Activated CD8-positive, alpha-beta memory T cell treated with anti-CD3 and anti-CD28 coated beads for 1 hour (primary cell): ENCODE results near the gene TBCC.
"Not testable (repeated sequence)": the region's sequence is repeated elsewhere in the genome, so short reads cannot be mapped to it uniquely, and the experiment has no call there.

ENCODE experiments used
- DNase-seq, 2 donors: peaks; one replicate each; pipeline ENCODE4 v3.0.0-alpha.2; 2020; ENCODE audit warnings: low read depth in 1 of 2; ENCODE audit errors: extremely low read depth in 1 of 2

TBCC gene

DNA sequence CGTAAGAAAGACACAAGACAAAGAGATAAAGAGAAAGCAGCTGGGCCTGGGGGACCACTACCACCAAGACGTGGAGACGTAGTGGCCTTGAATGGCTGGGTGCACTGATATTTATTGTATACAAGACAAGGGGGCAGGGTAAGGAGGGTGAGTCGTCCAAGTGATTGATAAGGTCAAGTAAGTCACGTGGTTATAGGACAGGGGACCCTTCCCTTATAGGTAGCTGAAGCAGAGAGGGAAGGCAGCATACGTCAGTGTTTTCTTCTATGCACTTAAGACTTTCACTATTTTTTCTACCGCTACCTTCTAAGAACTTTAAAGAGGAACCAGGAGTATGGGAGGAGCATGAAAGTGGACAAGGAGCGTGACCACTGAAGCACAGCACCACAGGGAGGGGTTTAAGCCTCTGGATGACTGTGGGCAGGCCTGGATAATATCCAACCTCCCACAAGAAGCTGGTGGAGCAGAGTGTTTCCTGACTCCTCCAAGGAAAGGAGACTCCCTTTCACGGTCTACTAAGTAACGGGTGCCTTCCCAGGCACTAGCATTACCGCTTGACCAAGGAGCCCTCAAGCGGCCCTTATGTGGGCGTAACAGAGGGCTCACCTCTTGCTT is 11.9 kb downstream of the TBCC start:
- DNase-seq: not testable (repeated sequence)

DNA sequence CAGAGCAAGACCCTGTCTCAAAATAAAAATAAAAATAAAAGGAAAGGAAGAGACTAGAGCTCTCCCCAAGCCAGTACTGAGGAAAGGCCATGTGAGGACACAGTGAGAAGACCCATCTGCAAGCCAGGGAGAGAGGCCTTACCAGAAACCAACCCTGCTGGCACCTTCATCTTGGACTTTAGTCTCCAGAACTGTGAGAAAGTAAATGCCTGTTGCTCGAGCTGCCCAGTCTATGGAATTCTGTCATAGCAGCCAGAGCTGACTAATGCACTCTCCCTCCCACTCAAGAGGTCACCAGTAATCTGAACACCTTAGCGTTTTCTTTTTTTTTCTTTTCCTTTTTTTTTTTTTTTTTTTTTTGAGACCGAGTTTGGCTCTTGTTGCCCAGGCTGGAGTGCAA is 16.2 kb downstream of the TBCC start:
- DNase-seq: no peak

DNA sequence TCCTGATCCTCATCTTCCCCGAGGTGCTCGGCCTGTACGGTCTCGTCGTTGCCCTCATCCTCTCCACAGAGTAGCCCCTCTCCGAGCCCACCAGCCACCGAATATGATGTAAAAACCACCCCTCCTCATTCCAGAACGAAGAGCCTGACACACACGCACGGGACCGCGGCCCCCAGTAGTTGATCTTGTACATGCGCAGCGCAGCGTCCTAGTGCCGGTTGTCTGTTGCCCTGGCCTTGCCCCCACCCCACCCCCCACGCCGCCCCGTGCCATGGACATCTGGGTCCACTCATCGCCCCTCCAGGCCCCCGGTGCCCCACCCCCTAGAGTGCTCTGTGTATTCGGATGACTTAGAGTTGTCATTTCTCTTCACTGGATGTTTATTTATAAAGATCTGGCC is 18.3 kb downstream of the TBCC start:
- no peak for DNase-seq

DNA sequence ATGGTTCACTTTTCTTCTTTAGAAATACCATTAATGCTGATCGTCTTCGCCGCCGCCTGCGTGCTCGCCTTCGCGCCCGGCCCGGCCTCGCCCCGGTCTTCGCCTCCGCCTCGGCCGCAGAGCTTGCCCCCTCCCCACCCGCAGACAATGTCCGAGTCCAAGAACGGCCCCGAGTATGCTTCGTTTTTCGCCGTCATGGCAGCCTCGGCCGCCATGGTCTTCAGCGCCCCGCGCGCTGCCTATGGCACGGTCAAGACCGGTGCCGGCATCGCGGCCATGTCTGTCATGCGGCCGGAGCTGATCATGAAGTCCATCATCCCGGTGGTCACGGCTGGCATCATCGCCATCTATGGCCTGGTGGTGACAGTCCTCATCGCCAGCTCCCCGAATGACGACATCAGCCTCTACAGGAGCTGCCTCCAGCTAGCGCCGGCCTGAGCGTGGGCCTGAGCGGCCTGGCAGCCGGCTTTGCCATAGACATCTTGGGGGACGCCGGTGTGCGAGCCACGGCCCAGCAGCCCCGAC is 18.8 kb downstream of the TBCC start:
- no peak for DNase-seq

DNA sequence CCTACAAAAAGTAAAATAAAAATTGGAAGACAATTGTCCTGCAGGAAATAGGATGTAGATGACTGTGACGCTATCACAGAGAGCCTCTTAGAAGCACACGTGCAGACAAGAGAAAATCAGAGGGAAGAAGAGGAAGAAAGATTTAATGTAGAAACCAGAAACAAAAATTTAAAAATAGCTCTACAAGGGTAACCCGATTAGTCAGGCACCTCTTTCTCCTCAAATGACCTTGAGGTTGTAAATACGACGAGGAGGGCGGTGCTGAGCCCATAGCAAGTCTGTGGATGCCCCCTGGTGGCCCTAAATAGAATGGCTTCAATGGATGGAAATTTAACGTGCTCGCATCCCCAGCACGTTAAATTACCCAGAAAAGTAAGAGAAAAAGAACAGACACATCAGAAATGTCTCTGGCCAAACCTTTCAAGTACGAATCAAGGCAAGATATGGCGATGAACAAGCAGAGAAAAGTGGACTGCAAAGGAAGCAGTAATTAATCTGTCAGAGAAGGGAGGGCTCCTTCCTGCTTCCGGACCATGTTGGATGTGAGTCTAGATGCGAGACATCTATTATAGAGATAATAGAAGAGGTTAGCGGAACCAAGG is 19.3 kb downstream of the TBCC start:
- DNase-seq: peak; percentile 44 to 51

DNA sequence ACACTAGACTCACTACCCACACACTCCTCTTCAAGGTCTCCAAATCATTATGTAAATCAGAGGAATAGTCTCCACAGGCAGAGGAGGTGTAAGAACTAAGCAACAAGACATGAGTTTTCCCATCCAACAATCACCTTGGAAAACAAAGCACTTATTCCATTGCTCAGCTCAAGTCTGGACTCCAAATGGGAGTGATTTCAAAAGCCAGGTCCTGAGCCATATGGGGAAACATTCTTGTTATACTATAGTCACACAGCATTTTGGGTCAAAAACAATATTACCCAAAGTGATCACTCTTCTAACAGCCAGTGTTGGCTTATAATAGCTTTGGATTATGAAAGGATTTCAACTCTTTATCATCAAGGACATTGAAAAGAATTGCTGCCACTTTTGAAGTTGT is 19.9 kb downstream of the TBCC start:
- DNase-seq: no peak

DNA sequence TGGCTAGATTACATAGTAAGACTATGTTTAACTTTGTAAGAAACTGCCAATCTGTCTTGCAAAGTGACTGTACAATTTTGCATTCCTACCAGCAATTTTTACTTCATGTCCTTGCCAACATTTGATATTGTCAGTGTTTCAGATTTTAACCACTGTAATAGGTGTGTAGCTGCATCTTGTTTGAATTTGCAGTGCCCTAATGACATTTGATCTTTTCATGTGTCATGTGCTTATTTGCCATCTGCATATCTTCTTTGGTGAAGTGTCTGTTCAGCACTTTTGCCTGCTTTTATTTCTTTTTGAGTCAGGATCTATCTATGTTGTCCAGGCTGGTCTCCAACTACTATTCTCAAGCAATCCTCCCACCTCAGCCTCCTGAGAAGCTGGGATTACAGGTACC is 21.1 kb downstream of the TBCC start:
- no peak for DNase-seq

DNA sequence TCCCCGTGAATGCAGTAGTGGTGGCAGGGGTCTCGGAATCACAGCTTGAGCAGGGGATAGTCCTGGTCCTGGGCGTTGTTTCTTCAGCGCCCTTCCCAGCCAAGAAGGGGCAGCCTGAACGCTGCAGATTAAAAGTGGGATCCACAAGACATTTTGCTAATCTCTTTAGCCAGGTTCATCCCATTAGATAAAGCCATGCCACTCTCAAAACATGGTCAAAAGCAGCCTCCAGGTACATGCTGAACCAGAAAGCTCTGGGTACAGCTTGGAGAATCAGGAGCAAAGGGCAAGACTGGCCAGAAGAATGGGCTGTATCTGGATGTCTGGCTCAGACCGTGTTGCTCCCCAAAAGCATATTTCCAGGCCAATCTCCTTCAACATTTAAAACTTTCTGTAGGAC is 23.4 kb downstream of the TBCC start, which contains the start of gene PRPH2:
Gene PRPH2 (minus strand): TSS at position 101 of the 400 bp plus-strand sequence. CDS start 263 bp downstream, outside the sequence.
- no peak for DNase-seq

DNA sequence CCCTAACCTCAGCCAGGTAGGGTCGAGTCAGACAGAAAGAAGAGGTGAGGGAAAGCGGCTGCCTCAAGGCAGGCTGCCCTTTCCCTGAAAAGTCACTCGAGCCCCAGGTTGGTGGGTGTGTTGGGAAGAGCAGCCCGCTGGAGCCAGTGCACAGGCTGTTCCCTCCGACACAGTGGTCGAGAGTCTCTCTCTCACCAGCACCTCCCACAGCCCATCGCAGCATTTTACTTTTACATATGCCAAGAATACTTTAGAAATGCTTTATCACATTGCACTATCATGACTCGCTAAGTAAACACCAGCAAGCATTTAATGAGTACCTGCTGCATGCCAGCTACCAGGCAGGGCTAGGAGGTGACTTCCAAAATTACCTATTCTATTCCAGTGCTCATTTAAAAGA is 25.2 kb downstream of the TBCC start:
- no peak for DNase-seq

DNA sequence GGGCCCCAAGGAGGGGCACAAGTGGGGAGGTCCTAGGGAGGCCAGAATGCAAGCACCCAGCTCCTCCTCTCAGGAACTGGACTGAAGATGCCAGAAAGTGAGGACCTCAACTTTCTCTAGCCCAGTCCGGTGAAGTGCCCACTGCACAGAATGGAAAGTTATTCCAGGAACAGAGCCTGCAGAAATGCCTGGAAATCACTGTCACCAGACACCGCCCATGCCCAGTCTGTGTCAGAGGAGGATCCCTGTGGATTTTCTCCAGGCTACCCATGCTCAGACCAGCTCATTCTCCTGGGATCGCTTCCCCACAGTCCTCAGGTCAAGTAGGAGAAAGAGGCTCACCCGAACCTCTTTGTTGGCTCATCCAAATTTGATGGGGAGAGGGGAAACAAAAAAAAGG is 30.0 kb downstream of the TBCC start:
- DNase-seq: no peak

DNA sequence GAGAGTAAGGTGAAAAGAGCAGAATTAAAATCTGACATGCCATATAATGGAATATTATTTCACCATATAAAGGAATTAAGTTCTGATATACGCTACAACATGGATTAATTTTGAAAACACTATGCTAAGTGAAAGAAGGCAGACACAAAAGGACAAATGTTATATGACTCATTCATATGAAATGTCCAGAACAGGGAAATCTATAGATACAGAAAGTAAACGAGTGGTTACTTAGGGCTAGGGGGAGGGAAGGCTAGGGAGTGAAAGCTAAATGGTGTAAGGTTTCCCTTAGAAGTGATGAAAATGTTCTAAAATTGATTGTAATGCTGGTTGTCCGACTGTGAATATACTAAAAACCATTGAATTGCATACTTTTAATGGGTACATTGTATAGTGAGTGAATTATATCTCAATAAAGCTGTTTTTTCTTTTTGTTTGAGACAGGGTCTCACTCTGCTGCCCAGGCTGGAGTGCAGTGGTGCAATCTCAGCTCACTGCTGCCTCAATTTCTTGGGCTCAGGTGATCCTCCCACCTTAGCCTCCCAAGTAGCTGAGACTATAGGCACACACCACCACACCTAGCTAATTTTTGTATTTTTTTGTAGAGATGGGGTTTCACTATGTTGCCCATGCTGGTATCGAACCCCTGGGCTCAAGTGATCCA is 31.7 kb downstream of the TBCC start:
- DNase-seq: no peak

DNA sequence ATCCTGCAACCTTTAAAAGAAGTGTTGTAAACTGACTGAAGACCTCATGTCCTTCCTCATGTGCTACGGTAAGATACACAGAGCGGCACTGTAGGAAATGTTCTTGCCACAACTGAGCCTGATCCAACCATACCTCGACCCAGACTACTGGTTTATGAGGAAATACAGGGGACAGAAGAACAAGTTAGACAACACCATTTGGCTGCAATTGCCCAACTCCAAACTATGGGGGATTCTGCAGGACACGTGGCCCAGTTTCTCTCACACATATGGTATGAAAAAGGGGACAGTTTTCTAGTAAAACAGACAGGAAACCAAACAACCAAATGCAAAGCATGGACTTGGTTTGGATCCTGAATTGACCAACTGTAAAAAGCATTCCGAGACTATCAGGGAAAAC is 34.0 kb downstream of the TBCC start:
- no peak for DNase-seq

DNA sequence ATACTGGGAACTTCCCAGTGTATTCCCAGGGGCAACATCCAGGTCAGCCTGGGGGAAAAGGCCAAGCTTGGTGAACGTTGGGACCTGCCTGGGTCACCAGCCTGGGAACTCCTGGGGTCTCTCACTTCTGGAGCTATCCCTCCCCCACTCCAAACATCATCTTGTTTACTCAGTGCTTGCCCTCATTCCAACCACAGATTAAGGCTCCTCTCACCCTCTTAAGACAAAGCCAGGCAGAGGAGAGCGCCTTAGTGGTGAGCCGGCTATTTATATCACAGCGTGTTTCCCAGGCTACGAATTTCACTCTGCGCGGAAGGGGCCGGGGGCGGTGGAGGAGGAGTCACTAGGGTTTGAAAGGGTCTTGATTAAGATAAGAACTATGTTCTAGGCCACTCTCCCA is 35.6 kb downstream of the TBCC start:
- DNase-seq: no peak

DNA sequence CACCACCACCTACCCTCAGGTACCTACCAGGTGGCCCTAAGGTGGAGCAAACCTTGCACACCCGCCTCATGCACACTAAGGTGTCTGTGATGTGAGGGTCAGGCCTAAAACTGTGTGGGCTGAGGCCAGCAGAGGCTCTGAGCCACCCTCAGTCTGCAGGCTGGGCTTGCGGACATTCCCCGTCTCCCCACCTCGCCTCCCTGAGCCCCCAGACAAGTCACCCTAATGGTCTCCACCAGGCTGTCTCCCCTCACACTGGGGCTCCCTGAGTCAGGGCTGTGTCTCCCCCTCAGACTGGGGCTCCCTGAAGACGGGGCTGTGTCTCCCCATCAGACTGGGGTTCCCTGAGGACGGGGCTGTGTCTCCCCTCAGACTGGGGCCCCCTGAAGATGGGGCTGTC is 36.0 kb downstream of the TBCC start:
- no peak for DNase-seq

DNA sequence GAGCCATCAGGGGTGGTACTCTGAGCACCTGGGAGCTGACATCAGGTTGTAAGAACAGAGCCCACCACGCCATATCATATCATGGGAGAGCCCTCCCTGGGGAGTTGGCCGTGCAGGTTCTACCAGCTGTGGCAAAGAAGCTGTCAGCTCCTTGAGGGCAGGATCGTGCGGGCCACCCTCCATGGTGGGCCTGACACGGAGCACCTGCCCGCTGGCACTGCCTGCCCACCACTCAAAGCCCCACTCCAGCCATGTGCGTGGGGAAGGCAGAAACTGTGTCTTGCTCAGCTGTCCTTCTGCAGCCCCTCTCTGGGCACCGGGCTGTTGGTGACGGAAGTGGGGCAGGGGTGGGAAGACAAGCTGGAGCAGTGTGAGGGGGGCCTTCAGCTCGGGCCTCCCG is 37.8 kb downstream of the TBCC start:
- DNase-seq: no peak

DNA sequence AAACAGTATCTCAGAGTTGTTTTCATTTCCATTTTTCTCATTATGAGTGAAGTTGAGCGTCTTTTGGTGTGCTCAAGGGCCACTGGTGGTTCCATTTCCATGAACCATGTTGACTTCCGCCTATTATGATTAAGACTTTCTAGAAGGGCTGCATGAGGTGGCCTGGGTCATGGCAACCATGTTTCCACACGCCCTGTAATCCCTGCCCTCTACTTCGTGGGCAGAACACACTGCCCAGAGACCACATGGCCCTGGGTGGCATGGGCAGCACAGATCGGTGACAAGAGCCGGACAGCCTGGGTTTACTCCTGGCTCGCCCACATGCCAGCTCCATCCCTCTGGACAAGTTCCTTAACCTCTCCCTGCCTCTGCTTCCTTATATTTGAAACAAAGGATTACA is 38.3 kb downstream of the TBCC start:
- no peak for DNase-seq

DNA sequence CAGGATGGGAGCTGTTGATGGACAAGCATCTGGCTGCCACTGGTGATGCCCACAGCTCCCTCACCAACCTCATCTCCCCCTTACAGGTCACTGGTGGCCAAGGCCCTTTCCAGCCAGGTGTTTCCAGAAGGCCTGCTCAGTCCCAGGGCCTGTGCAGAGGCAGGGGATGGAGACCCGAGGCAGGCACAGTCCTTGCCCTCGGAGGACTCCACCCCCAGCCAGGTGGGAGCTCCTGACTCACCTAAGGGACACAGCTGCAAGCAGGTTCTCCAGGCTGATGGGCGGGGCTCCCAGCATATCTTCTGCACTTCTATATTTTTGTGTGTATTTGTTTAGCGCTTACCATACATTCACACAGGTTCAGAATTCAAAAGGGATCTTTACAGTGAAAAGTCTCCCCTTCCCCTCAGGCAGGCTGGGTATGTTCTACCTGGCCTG is 40.9 kb downstream of the TBCC start:
- no peak for DNase-seq

DNA sequence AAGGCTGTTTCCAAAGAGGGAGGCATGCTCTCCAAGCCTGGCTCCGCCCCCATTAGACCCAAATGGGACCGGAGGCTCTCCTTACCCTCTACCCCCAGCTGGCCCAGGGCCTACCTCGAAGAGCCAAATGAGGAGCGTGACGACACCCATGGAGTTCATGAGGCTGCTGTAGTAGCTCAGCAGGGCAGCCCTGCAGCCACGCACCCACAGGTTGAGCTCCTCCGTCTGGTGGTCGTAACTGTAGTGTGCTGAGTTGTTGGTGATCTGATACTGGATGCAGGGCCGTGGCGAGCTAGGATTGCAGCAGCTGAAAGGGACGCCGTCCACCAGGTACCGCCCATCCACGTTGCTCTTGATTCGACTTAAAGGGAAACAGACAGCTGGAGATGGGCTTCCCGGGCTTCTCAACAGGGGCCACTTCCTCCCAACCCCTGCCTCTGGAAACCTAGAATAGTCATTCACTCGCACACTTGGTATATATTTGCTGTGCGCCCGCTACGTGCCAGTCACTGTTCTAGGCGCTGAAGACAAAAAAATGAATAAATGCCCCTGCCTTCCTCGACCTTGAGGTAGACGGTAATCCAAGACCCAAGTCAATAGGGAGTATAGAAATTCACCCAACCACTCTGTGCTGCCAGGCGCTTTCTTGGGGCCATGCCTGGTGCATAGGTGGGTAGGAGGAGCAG is 41.5 kb downstream of the TBCC start:
- DNase-seq: no peak

DNA sequence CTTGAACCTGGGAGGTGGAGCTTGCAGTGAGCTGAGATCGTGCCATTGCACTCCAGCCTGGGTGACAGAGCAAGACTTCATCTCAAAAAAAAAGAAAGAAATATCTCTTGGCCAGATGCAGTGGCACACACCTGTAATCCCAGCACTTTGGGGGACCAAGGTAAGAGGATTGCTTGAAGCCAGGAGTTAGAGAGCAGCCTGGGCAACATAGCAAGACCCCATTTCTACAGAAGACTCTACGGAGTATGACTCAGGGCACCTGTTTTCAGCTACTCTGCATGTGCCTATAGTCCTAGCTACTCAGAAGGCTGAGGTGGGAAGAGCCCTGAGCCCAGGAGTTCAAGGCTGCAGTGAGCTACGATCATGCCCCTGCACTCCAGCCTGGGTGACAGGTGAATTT is 43.1 kb downstream of the TBCC start:
- DNase-seq: not testable (repeated sequence)

DNA sequence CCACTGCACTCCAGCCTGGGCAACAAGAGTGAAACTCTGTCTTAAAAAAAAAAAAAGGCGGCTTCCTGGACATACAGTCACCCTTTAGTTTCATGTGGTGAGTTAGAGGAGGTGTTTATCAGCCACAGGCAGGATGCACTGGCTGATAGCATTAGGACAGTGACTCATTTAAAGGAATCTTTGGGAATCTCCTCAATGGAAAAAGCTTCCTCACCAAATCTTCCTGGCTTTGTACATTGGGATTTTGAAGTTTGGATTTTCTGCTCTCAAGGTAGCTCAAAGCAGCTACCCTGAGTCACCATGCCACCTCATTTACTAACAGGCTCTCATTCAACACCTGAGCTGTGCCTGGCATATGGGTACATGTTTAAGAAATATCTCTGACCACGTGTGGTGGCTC is 43.7 kb downstream of the TBCC start:
- DNase-seq: no peak

DNA sequence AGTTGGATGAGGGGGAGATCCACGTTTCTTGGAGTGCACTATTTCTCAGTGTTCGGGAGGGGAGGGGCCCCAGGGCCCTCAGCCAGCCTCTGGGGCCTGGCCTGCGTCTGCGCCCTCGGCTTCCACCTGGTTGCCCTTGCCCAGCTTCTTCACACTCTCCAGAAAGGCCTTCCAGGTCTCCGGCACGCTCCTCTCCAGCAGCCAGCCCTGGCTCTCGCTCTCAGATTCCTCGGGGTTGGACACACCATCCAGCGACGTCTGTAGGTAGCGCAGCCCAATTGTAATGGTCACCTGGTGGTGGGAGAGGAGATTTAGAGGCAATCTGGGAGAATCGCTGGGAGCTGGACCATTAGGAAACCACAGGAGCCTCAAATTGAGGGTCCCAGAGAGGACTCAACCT is 47.7 kb downstream of the TBCC start:
- DNase-seq: no peak

DNA sequence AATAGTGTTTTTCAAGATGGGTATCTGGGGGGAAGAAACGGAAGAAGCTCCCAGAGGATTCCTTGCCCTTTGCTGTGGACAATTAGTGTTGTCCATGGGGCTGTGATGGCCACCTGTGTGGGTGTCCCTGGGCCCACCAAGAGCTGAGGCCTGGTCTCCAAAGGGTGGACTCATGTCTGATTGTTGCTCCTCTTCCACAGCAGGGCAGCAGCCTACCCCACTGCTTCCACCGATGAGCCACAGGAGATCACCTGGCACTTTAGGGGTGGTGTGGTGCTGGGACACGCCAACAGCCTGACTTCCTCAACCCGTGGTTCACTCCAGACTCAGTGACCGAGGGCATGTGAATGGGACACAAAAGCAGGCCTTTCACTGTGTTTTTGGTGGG is 48.6 kb downstream of the TBCC start:
- no peak for DNase-seq
